SK-N-SH (cell line): Measurements from ENCODE around the gene KRTAP13-1. TPM values are rescaled to one million over a fixed set of nuclear protein-coding genes. Genes with fewer than 3 reads are reported as not detected.

Experiments
- CTCF ChIA-PET: fragments of 300-600, 350-600 bp; formaldehyde crosslinking; extraction: SDS; loops from one replicate; lab custom pipeline; 2021; lab: Yijun Ruan, JAX
- POLR2A ChIA-PET: fragments of 350-600 bp; sonication (Branson Sonifier 250); formaldehyde crosslinking; extraction: SDS; loops from one replicate; lab custom pipeline; 2020; ENCODE audit warnings: antibody characterized with exemption, inconsistent platforms; lab: Yijun Ruan, JAX
- DNase-seq: peaks from one replicate; pipeline ENCODE4 v3.0.0; 2012
- H2AFZ ChIP-seq: fragments of 200-600 bp; sonication (generic); 2 replicates; pipeline ENCODE4 v1.8.1; 2016; ENCODE audit warnings: antibody characterized with exemption, mild to moderate bottlenecking, low read depth
- H3F3A ChIP-seq: fragments of 200-600 bp; sonication (generic); replicated peaks from 2 replicates; pipeline ENCODE3; 2016; ENCODE audit warnings: antibody characterized with exemption, mild to moderate bottlenecking; ENCODE audit not compliant: insufficient read depth
- H3K27ac ChIP-seq, 2 experiments: fragments of 200-500 bp in 1 of 2; fragments of 200-600 bp in 1 of 2; sonication (Bioruptor generic) in 1 of 2; sonication (generic), shearing (Covaris generic) in 1 of 2; 2 replicates each; pipeline versions ENCODE4 v1.5.1 to v1.6.1; 2014 to 2016; ENCODE audit warnings: low read depth in 2 of 2, inconsistent platforms in 1 of 2, low read length in 1 of 2, mild to moderate bottlenecking in 1 of 2, mixed read lengths in 1 of 2
- H3K27me3 ChIP-seq: fragments of 200-600 bp; sonication (generic), shearing (Covaris generic); 2 replicates; pipeline ENCODE4 v1.6.1; 2016; ENCODE audit warnings: mixed run types; ENCODE audit not compliant: insufficient read depth
- H3K36me3 ChIP-seq, 2 experiments: fragments of 200-500 bp in 1 of 2; fragments of 200-600 bp in 1 of 2; sonication (Bioruptor generic) in 1 of 2; sonication (generic) in 1 of 2; replicated peaks in 1 of 2; 2 replicates each; pipeline versions ENCODE3 to v1.5.1; 2014 to 2016; ENCODE audit warnings: low read length in 1 of 2, mild to moderate bottlenecking in 1 of 2; ENCODE audit not compliant: insufficient read depth in 2 of 2, control insufficient read depth in 1 of 2
- H3K4me1 ChIP-seq, 2 experiments: fragments of 200-500 bp in 1 of 2; fragments of 200-600 bp in 1 of 2; sonication (Bioruptor generic) in 1 of 2; sonication (generic), shearing (Covaris generic) in 1 of 2; 2 replicates each; pipeline versions ENCODE4 v1.5.1 to v1.6.1; 2014 to 2016; ENCODE audit warnings: low read depth in 1 of 2, low read length in 1 of 2, mixed run types in 1 of 2; ENCODE audit not compliant: insufficient read depth in 2 of 2, control insufficient read depth in 1 of 2
- H3K4me2 ChIP-seq: fragments of 200-600 bp; sonication (generic), shearing (Covaris generic); 2 replicates; pipeline ENCODE4 v1.6.1; 2017; ENCODE audit warnings: mixed run types
- H3K4me3 ChIP-seq, 2 experiments: fragments of 200-500 bp in 1 of 2; fragments of 200-600 bp in 1 of 2; sonication (Bioruptor generic) in 1 of 2; sonication (generic), shearing (Covaris generic) in 1 of 2; 2 replicates each; pipeline versions ENCODE4 v1.5.1 to v1.8.1; 2014 to 2016; ENCODE audit warnings: low read depth in 2 of 2, inconsistent platforms in 1 of 2, low read length in 1 of 2, mild to moderate bottlenecking in 1 of 2, mixed read lengths in 1 of 2, moderate library complexity in 1 of 2
- H3K79me2 ChIP-seq: fragments of 200-600 bp; sonication (generic); 2 replicates; pipeline ENCODE4 v1.8.1; 2017; ENCODE audit warnings: mild to moderate bottlenecking; ENCODE audit not compliant: insufficient read depth
- H3K9ac ChIP-seq: fragments of 200-600 bp; sonication (generic); 2 replicates; pipeline ENCODE4 v1.6.1; 2017; ENCODE audit warnings: mixed run types
- H3K9me2 ChIP-seq: fragments of 200-600 bp; sonication (generic); 2 replicates; pipeline ENCODE4 v1.6.1; 2017; ENCODE audit warnings: mixed run types
- H3K9me3 ChIP-seq: fragments of 200-600 bp; sonication (generic); 2 replicates; pipeline ENCODE4 v1.6.1; 2017; ENCODE audit warnings: mixed run types, mild to moderate bottlenecking, moderate library complexity
- H4K20me1 ChIP-seq: fragments of 200-600 bp; sonication (generic); 2 replicates; pipeline ENCODE4 v1.6.1; 2017; ENCODE audit warnings: mild to moderate bottlenecking, mixed run types; ENCODE audit not compliant: insufficient read depth
- CTCF ChIP-seq: fragments of 200-600 bp; sonication (generic); IDR thresholded peaks from 2 replicates; pipeline ENCODE4 v1.6.1; 2017; ENCODE audit warnings: antibody characterized with exemption, mild to moderate bottlenecking, moderate library complexity
- ELF1 ChIP-seq: IDR thresholded peaks from 2 replicates; pipeline ENCODE4 v1.4.0; 2012
- EP300 ChIP-seq, 2 experiments: IDR thresholded peaks; 2 replicates each; pipeline versions ENCODE4 v1.4.0 to v1.6.1; 2012; ENCODE audit warnings: borderline replicate concordance in 1 of 2, low read depth in 1 of 2, low read length in 1 of 2
- FOSL2 ChIP-seq: IDR thresholded peaks from 2 replicates; pipeline ENCODE4 v1.4.0; 2012; ENCODE audit warnings: low read depth, mild to moderate bottlenecking, moderate library complexity, borderline replicate concordance
- FOXJ3 ChIP-seq: sonication (generic); formaldehyde crosslinking; IDR thresholded peaks from 2 replicates; pipeline ENCODE4 v1.5.1; 2020; ENCODE audit warnings: mild to moderate bottlenecking, missing genetic modification reagents
- GATA2 ChIP-seq: sonication (generic); formaldehyde crosslinking; IDR thresholded peaks from 2 replicates; pipeline ENCODE4 v1.5.0; 2020; ENCODE audit warnings: mild to moderate bottlenecking, missing genetic modification reagents
- IRF3 ChIP-seq: fragments of 150-350 bp; IDR thresholded peaks from 2 replicates; pipeline ENCODE4 v1.6.1; 2016; ENCODE audit warnings: mild to moderate bottlenecking, low read depth, low read length
- JUND ChIP-seq: IDR thresholded peaks from 2 replicates; pipeline ENCODE4 v1.4.0; 2012
- MAX ChIP-seq: IDR thresholded peaks from 2 replicates; pipeline ENCODE4 v1.4.0; 2012; ENCODE audit warnings: low read depth
- MXI1 ChIP-seq: IDR thresholded peaks from 2 replicates; pipeline ENCODE4 v1.6.1; 2012; ENCODE audit warnings: mild to moderate bottlenecking, low read depth, low read length, improper control_type of control experiment
- NFIC ChIP-seq: IDR thresholded peaks from 2 replicates; pipeline ENCODE4 v1.4.0; 2012; ENCODE audit warnings: borderline replicate concordance
- NRF1 ChIP-seq: IDR thresholded peaks from 2 replicates; pipeline ENCODE4 v1.6.1; 2012; ENCODE audit warnings: low read depth, mild to moderate bottlenecking, low read length
- RFX5 ChIP-seq: IDR thresholded peaks from 2 replicates; pipeline ENCODE4 v1.6.1; 2012; ENCODE audit warnings: mild to moderate bottlenecking, improper control_type of control experiment, low read length
- RXRA ChIP-seq: IDR thresholded peaks from 2 replicates; pipeline ENCODE4 v1.4.0; 2012; ENCODE audit warnings: low read depth, mild to moderate bottlenecking, borderline replicate concordance
- SIN3A ChIP-seq: IDR thresholded peaks from 2 replicates; pipeline ENCODE4 v1.6.1; 2012; ENCODE audit warnings: low read depth, mild to moderate bottlenecking, low read length, moderate library complexity, borderline replicate concordance
- SMC3 ChIP-seq: IDR thresholded peaks from 2 replicates; pipeline ENCODE4 v1.6.1; 2012; ENCODE audit warnings: low read depth, low read length, improper control_type of control experiment
- TCF12 ChIP-seq: IDR thresholded peaks from 2 replicates; pipeline ENCODE4 v1.4.0; 2012
- TEAD4 ChIP-seq: IDR thresholded peaks from 2 replicates; pipeline ENCODE4 v1.4.0; 2012; ENCODE audit warnings: mild to moderate bottlenecking, borderline replicate concordance; ENCODE audit not compliant: insufficient read depth
- USF1 ChIP-seq: IDR thresholded peaks from 2 replicates; pipeline ENCODE4 v1.4.0; 2012; ENCODE audit warnings: low read depth, borderline replicate concordance
- YY1 ChIP-seq: IDR thresholded peaks from 2 replicates; pipeline ENCODE4 v1.4.0; 2012; ENCODE audit warnings: low read depth, mild to moderate bottlenecking
- WGBS: methylation state at CpG from one replicate; pipeline ENCODE4 v1.1.6; 2017; ENCODE audit warnings: low lambda C conversion rate; 5-methylcytosine and 5-hydroxymethylcytosine counted together
- polyA plus RNA-seq, 3 experiments: library from polyadenylated mRNA; depleted of rRNA; stranded (reverse); fragments of >200 nt; gene quantifications; 2 replicates each; pipeline ENCODE4 v1.2.3, GENCODE V29; 2012

The KRTAP13-1 gene
- polyA plus RNA-seq, 1 of the 3 experiments (the other 2 are of a cell fraction): not detected

GRCh38 chr21:30349572-30349971 lies 46.3 kb upstream of the KRTAP13-1 start:
- H3K9ac ChIP-seq: no peak overlapping the region
- H3K4me1 ChIP-seq: no peaks in the 10 kb centered on the region
- TF ChIP-seq EP300 (IDR thresholded peaks at IDR 0.05; ENCODE audit: borderline replicate concordance in 1 of 2, low read depth in 1 of 2, low read length in 1 of 2): no peak
- no peak for TF ChIP-seq SMC3
- no peak for TF ChIP-seq SIN3A
- TF ChIP-seq IRF3: no peak
- no peak for TF ChIP-seq GATA2
- no peak for TF ChIP-seq YY1
- no peak for TF ChIP-seq TEAD4
- TF ChIP-seq CTCF: no peak
- TF ChIP-seq TCF12: no peak
- TF ChIP-seq NFIC: no peak
- TF ChIP-seq USF1: no peak
- no peak for TF ChIP-seq RFX5
- no peak for TF ChIP-seq MXI1
- no peak for TF ChIP-seq MAX
- TF ChIP-seq FOSL2: no peak
- no peak for TF ChIP-seq FOXJ3 (CRISPR knock-in tag)
- TF ChIP-seq ELF1: no peak
- no peak for TF ChIP-seq NRF1
- no peak for TF ChIP-seq JUND
- no peak for TF ChIP-seq RXRA
- no peaks in the 10 kb centered on the region for H3K36me3 ChIP-seq
- no peaks in the 10 kb centered on the region for H3K9me3 ChIP-seq
- POLR2A ChIA-PET: no interaction called here
- H2AFZ ChIP-seq: no peak overlapping the region
- CTCF ChIA-PET: interaction anchor here (1.2 kb wide), 2 partner anchors 9 to 11 kb away, joined by 3 read pairs; no protein-coding TSS in a partner anchor
- no peaks in the 10 kb centered on the region for H4K20me1 ChIP-seq
- H3K27me3 ChIP-seq: no peaks in the 10 kb centered on the region
- no peaks in the 10 kb centered on the region for H3F3A ChIP-seq
- H3K27ac ChIP-seq: no peak overlapping the region
- no peaks in the 10 kb centered on the region for H3K79me2 ChIP-seq
- no peak for DNase-seq
- no peak overlapping the region for H3K4me2 ChIP-seq
- 0% methylated on average over 3 of the region's 3 CpGs for whole genome bisulfite sequencing
- H3K4me3 ChIP-seq: no peak overlapping the region
- no peaks in the 10 kb centered on the region for H3K9me2 ChIP-seq
